Stromal cell of bone marrow (primary cell): ENCODE data around the gene COX7A2L.

Source experiments
- DNase-seq: peaks from one replicate; pipeline ENCODE4 v3.0.0-alpha.2; 2012; ENCODE audit warnings: low read depth

Gene COX7A2L

DNA sequence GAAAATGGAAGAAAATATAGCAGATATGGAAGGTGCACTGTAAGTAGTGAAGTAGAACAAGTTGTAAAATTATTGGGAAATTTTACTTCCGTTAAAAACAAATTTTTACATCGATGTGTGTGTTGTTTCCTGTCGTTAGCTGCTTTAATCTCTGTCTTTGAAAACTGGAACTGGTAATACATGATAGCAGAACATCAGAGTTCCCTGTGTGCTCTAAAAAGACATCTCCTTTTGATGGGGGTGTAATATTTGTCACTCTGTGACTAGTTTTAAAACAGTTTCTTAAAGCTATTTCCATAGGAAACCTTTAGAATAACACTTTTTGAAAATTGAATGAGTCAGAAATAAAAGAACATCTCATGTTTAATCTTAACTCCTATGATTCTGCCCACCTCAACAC, 43.5 kb downstream of the COX7A2L start:
- no peak for DNase-seq

DNA sequence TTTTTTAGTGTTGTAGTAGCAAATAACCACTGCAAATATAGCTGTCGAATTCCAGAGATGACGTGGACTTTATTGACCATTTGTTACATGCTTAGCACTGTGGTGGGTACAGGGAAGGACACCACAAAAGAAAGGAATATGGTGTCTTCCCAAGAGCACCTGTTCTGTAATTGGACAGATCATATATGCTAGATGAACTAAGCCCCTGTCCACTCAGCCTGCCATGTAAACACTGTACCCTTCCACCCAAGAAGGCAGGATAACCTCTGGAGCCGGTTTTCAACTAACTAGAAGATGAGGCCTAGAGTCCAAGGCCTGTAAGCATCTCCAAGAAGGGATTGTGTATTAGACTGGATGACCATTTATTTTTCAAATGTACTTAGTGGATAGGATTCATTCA, 44.1 kb downstream of the COX7A2L start:
- DNase-seq: no peak

DNA sequence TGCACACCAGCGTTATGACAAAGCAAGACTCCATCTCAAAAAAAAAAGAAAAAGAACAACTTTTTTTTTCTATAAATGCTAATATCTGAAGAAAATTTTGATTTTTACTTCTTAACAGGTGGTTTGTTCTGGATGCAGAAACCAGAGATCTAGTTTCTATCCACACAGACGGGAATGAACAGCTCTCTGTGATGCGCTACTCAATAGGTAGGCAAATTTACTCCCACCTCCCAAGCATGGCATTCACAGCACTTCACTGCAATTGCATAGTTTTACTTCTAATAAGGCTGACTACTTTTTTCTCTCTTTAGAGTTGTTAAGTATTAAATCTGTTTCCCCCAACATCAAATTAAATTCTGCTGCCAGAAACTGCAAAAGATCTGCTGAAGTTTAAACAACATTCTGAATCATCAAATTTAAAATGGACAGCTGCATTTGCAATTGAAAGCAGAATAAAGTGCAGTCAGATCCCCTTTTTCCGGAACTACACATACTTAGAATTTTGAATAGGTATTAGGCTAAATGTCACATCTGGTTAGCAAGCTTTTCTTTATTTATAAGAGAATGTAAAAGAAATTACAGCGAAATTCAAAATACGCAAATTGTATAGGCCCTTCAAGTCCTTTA, 45.1 kb downstream of the COX7A2L start:
- DNase-seq: no peak

DNA sequence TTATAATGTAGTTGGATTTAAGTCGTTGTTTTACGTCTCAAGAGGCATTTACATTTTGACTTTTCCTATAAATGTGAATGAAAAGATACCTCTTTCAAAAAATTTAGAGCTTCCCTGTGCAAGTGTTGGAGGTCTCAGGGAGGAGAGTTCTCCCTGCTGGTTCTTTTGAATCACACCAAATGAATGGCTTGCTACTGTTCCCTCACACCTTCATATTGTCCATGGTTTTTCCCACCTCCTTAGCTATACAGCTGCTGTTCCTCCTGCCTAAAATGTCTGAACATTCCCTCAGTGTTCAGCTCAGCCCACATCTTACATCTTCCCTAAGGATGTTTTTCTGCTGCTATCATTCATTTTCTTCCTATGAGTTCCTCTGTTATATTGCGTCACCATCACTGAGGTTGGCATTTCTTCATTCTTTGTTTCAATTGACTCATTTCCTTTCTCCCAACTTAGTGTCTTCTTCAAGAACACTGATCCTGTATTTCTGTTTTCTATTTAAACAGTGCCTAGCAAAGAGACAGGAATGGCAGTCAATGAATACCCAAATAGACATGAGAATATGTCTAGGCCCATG, 46.0 kb downstream of the COX7A2L start:
- peak; percentile 83 for DNase-seq

DNA sequence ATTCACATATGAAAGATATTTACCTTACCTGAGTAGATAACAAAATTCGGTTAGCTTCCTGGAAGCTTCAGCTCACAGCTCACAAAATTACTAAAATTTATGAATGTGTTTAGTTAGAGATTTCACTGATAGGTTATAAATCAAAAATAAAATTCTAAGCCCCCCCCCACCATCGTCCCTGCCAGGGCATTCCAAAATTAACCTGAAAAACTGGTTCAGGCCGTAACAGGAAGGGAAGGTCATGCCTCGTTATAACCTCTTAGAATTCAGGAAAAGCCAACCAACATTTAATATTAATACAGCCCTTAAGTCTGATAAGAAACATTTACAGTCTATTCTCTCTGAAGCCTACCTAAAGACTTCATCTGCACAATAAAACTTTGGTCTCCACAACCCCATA, 48.9 kb downstream of the COX7A2L start:
- DNase-seq: no peak

DNA sequence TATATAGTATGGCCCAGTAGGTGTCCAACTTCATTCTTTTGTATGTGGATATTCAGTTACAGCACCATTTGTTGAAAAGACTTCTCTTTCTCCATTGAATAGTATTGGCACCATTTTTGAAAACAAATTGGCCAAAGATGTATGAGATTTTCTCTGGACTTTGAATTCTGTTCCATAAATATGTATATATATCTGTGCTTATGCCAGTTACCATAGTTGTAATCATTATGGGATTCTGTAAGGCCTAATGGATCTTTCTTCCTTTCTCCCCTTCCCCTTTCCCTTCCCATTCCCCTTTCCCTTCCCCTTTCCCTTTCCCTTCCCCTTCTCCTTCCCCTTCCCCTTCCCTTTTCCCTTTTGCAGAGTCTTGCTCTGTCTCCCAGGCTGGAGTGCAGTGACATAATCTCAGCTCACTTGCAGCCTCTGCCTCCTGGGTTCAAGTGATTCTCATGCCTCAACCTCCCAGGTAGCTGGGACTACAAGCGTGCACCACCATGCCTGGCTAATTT, 51.0 kb downstream of the COX7A2L start:
- DNase-seq: no peak

DNA sequence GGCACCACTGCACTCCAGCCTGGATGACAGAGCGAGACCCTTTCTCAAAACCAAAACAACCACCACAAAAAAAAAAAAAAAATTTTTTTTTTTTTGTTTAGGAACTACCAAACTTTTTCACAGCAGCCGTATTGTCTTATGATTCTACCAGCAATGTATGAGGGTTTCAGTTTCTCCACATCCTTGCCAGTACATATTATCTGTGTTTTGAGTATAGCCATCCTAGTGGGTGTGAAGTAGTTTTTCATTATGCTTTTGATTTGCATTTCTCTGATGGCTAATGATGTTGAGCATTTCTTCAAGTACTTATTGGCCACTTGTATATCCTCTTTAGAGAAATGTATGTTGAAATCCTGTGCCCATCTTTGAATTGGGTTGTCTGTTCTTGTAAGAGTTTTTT, 51.7 kb downstream of the COX7A2L start:
- DNase-seq: no peak

DNA sequence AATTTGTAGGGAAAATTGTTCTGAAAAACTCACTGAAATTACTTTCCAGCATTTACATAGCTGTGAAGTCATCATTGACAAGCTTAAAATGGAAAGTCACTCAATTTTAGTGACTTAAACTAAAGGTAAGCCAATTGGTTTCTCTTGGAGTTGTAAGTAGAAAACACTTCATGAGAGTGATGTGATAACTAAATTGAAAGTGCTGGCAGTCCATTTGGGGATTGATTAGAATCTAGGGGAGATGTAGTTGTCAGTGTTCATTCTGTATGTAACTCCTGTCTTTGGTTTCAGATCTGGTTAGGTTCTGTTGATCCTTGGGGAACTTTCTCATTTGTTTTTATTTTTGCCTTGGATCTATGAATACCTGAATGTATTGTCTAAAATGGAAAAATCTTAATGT, 53.8 kb downstream of the COX7A2L start:
- DNase-seq: no peak

DNA sequence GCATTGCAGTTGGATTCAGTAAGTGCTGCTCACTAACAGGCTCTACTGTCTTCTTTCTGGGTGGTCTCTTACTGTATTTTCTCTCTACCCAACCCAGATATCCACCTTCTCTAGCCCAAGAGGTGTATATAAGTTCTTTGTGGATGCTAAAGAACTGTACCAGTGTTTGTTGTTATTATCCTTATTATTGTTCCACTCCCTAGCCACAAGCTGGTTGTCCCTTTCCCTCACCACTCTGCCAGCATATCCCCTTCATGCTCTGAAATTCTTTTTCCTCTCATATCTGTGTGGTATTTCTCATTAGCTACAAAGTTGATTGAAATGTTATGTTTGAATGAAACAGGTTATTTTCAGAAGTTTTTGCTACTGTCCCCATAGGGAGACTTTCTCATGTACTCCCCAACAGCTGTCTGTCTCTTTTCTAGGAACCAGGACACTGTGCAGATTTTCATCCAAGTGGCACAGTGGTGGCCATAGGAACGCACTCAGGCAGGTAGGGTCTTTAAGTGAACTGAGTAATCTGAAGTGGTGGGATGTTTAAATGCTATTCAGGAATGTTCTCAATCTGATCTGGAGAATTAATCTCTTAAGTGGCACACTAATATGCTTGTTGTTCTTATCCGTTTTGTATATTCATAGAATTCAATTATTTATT, 56.8 kb downstream of the COX7A2L start:
- no peak for DNase-seq

DNA sequence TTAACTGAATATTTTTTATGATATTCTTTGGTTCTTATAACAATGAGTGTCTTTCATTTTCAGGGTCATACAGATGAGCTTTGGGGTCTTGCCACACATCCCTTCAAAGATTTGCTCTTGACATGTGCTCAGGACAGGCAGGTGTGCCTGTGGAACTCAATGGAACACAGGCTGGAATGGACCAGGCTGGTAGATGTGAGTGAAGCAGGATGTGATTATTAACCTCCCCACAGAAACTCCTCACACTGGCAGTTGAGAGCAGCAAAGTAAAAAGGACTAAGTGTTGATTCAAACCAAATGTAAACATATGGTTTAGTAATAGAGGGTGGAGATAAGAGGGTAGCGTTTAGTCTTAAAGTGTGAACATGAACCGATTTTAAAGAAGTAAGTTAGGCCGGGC, 57.8 kb downstream of the COX7A2L start:
- DNase-seq: no peak

DNA sequence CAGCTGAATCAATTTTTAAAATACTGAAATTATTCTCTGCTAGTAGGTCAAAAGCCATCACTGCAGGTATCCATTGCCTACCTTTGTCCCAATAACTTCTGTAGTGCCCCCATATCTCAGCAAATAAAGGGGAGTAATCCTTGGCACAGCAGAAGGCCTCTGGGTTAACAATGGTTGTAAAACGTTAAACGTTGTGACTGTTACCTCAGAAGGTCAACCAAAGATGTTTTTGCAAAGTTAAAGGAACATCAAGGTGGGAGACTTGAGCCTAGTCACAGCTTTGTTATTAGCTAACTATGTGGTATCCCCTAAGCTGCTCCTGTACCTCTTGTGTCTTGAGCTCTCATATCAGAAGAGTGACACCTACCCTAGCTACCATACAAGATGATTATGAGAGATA, 60.5 kb downstream of the COX7A2L start:
- DNase-seq: no peak
